ENCODE measurements around the gene STIM1.
A peak's percentile ranks its signal among the peaks of the same experiment; 100 is the strongest.

Gene STIM1

GRCh38 chr11:3920148-3920852 lies 64.8 kb downstream of the STIM1 start:
- DNase-seq: peak in 4 of 5 experiments; percentile 20 to 90 (median 42)

GRCh38 chr11:3922056-3922455 lies 66.6 kb downstream of the STIM1 start:
- DNase-seq: no peak

- no peak for DNase-seq
These were observed 70.0 kb downstream of the STIM1 start for GRCh38 chr11:3925513-3925912.

GRCh38 chr11:3926458-3927095 lies 71.1 kb downstream of the STIM1 start:
- no peak for DNase-seq

- no peak for DNase-seq
These were observed 71.8 kb downstream of the STIM1 start for GRCh38 chr11:3927129-3927796.

- no peak for DNase-seq
These were observed 73.8 kb downstream of the STIM1 start for GRCh38 chr11:3929232-3929631.

- DNase-seq: no peak
These were observed 74.2 kb downstream of the STIM1 start for GRCh38 chr11:3929649-3930048.

- DNase-seq: no peak
These were observed 77.2 kb downstream of the STIM1 start for GRCh38 chr11:3932698-3933097.

- DNase-seq: no peak
These were observed 77.7 kb downstream of the STIM1 start for GRCh38 chr11:3933165-3933628.

- DNase-seq: no peak
These were observed 79.2 kb downstream of the STIM1 start for GRCh38 chr11:3934658-3935057.

GRCh38 chr11:3936517-3936916 lies 81.1 kb downstream of the STIM1 start:
- DNase-seq: no peak

GRCh38 chr11:3939211-3939610 lies 83.7 kb downstream of the STIM1 start:
- DNase-seq: peak in 1 of 5 experiments; percentile 54

GRCh38 chr11:3939651-3940190 lies 84.3 kb downstream of the STIM1 start:
- DNase-seq: no peak

GRCh38 chr11:3942160-3942955 lies 86.9 kb downstream of the STIM1 start:
- peak in 1 of 5 experiments; percentile 74 for DNase-seq

GRCh38 chr11:3942956-3943497 lies 87.6 kb downstream of the STIM1 start:
- DNase-seq: no peak

- no peak for DNase-seq
These were observed 88.7 kb downstream of the STIM1 start for GRCh38 chr11:3944198-3944597.

- DNase-seq: no peak
These were observed 91.1 kb downstream of the STIM1 start for GRCh38 chr11:3946455-3947017.

GRCh38 chr11:3947061-3947460 lies 91.6 kb downstream of the STIM1 start:
- DNase-seq: peak in 2 of 5 experiments; percentile 68 to 93

- DNase-seq: peak in 2 of 5 experiments; percentile 24 to 69
These were observed 93.7 kb downstream of the STIM1 start for GRCh38 chr11:3949125-3949524.

- DNase-seq: no peak
These were observed 95.7 kb downstream of the STIM1 start for GRCh38 chr11:3950996-3951660.

GRCh38 chr11:3952715-3953114 lies 97.3 kb downstream of the STIM1 start:
- no peak for DNase-seq
